Left ventricle myocardium superior (tissue), 1 donor: Measurements from ENCODE around the gene DOK5. TPM values are rescaled to one million over a fixed set of nuclear protein-coding genes. Genes with fewer than 3 reads are reported as not detected.

ENCODE experiments used
- ATAC-seq: fragments of 200-7000 bp; cut with Tn5 transposase; one replicate; pipeline ENCODE4 v1.9.1; 2020; ENCODE audit warnings: mild to moderate bottlenecking, moderate library complexity
- DNase-seq: peaks from one replicate; pipeline ENCODE4 v3.0.0-alpha.2; 2020
- intact Hi-C: fragments of 100-400 bp; cut with micrococcal nuclease; formaldehyde crosslinking; loops from one replicate; pipeline ENCODE4 v1.11.0; 2022
- total RNA-seq: library from RNA; stranded (reverse); fragmentation: NEBNext Ultra II Directional; extraction: Animal tissue kit (Norgen Biotek cat#: 25700); gene quantifications from one replicate; pipeline ENCODE4 v1.2.1, GENCODE V29; 2021
- donor health status: DM: no; HTN: yes; CAD: no; lungs with severe emphysema.

The DOK5 gene
- total RNA-seq, 1 donor from 2014 or later, result 1.8 TPM

DNA sequence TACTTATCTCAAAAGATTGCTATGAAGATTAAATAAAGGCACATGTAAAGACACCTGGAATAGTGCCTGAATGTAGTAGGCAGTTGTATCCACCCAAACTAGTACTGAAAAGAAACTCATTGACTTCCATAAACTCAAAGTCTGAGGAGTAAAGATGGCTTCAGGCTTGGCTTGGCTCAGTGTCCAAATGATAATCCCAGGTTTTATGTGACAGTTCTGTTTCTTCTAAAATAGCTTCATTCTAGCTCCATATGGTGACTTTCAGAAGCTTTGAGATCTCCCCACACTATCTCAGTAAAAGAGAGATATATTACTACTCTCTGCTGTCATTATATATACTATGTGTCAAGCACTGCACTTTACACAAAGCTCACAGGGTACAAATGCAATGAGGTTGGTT lies 121.3 kb downstream of the DOK5 start:
- no peak for ATAC-seq
- DNase-seq, result no peak
- intact Hi-C loops, result no loop called here

DNA sequence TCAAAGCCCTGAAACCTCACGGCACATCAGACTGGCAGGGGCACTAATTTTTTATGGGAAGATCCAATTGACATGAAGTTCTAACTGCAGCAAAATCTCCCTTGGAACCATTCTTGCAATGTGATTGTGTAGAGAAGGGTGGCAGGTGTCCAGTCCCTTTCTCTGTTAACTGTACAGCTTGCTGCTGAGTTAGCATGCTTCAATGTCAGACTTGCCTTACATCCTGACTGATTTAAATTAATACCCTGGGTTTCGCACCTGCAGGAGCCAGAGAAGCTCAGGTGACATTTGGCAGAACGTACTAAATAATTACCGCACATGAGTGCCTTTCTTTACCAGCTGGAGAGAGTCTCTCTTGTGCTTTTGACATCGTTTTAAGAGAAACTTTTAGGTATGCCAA lies 123.0 kb downstream of the DOK5 start:
- DNase-seq, result no peak
- intact Hi-C loops, result no loop called here
- ATAC-seq, result no peak

DNA sequence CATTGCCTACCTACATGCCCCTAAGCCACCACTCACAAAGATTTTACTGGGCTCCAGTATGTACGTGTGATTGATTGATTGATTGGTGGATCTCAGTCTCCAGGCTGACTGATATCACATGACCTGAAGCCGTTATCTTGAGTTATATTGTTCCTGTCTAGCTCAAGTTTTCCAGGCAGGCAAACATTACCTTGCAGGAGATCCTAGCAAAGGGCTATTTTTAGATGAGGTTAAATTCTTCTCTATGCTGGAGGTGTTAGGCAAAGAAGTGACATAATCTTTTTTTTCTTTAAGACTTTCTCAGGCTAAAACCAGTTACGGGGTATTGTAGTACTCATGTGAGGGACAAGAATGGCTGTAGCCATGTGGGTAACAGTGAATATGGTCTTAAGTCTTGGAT lies 125.2 kb downstream of the DOK5 start:
- ATAC-seq (no peak), DNase-seq (no peak)
- intact Hi-C loops, result no loop called here

DNA sequence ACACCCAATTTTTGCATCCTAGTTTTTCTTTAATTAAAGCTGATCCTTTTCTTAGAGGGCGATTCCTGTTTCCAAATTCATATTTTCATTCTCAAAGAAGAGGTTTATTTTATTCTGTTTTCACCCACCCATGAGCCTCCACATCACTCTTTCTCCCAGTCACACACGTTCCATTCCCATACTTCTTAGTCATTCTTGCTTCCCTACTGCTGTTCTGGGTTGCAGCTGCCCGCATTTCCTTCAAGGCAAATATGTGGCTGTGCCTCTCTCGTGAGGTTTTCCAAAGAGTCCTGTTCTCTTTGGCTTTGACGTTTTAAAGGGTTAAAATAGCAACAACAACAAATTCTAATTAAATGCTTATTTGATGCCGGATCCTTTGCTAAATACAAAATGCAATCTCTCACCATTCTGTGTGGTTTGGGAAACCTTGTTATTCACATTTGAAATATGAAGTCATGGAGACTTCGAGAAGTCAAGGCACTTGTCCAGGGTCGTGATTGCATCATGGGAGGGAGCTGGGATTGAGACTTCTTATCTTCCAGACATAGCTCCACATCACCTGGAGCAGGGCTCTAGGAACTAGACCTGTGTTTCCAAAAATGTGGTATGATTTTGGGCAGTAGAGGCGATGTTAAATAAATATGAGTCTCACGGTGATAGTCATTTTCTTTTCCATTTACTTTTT lies 126.6 kb downstream of the DOK5 start:
- DNase-seq, result no peak
- intact Hi-C loops, result no loop called here
- ATAC-seq, result no peak

DNA sequence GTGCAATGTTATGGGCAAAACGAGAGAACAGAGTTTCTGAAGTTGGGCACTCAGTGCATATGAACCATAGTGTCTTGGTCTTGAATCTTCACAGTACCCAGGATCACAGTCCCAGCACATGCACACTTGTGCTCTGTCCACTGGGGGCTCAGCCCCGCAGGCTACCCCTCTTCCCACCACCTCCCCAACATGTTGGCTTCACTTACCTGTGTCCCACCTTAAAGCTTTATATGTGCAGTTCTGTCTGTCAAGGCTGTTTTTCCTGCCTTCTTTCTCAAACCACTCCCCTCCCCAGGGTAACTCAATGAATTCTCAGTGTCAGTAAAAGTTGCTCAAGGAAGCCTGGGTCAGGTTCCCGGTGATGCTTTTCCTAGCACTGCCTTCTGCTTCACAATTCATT lies 129.9 kb downstream of the DOK5 start:
- DNase-seq (no peak), ATAC-seq (no peak)
- intact Hi-C loops, result no loop called here

DNA sequence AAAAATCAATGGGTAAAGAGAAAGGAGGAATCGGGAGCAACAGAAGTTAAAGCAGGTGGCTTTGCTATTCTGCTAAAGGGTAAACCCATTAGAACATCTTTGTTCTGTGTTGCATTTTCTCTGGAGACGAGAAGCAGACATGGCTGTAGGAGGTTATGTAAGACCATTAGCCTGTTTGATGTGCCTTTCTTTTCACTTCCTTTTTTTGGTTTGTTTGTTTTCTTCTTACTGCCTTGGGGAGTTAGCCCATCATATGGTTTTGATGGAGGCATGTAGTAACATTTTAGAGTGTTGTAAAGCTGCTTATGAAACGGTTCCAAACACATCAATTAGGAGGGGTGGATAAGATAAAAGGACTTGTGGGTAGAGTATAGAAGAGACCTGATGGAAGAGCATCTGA lies 131.0 kb downstream of the DOK5 start:
- no peak for ATAC-seq
- intact Hi-C loops, result no loop called here
- DNase-seq, result no peak

DNA sequence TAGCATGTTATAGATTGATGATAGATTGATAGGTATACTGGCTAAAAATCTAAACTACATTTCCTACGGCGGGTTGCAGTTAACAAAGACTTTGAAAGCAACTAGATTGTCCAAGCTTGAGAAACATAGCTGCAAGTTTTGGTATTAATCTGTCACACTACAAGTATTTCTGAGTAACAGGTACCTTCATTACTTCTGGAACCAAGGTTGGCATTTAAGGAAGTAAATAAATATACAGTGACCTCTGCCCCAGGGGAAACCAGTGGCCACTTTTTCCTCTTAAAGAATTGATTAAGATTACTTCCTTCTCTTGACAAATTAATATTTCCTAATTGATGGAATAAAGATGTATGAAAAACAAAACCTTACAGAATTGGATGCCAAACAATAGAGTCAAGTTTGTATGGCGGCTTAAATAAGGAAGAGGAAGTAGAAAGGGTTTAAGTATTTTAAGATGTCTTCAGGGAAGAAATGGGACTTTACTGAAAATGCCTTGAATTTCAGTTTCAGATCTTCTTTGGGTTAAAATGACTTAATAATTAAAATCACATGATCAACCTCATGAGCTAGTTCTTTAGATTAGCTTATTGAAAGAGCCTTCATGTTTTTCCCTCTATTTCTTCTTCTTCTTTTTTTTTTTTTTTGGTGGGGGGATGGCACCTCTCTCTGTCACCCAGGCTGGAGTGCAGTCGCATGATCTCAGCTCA lies 132.8 kb downstream of the DOK5 start:
- no peak for DNase-seq
- intact Hi-C loops, result no loop called here
- ATAC-seq, result no peak

DNA sequence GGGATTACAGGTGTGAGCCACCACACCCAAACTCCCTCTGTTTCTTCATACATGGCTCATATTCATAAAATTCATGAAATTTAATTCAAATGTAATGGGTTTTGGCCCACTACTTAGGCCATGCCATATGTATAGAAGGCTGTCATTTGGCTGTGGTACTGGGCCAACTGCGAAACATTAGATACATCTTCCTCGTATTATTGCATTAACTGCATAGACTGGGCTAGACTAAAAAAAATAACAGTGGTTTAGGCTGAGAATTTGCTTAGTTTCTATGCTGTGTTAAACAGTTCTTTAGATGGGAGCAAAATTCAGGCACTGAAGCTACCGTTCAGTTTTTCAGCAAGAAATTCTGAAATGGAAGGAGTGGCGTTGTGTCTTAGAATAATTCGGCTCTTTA lies 133.6 kb downstream of the DOK5 start:
- no peak for ATAC-seq
- no peak for DNase-seq
- intact Hi-C loops, result no loop called here

DNA sequence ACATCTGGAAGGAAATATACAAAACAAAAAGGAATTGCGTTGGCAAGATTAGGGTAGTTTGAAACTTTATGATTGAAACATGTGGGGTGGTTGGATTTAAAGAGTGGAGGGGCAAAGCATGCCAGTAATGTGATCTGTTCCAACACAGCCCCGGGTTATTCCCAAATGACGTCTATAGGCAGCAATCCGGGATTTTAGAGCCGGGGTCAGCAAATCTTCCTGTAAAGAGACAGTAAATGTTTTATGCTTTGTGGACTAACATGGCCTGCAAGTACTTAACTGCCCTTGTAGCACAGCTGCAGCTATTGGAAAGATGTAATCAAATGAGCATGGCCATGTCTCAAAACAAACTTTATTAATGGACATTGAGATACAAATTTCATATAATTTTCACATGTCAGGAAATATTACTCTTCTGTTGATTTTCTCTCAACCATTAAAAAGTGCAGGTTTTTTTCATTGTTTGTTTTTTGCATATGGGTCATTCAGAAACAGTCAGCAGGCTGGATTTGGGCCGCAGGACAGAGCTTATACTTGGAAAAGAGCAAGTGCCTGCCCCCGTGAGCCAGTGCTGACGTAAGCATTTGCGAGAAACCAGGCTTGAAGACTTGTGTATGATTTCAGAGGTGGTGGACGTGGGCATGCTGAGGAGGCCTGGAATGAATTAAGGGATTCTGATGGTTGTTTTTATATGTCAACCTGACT lies 136.5 kb downstream of the DOK5 start:
- no peak for ATAC-seq
- no peak for DNase-seq
- intact Hi-C loops, result no loop called here

DNA sequence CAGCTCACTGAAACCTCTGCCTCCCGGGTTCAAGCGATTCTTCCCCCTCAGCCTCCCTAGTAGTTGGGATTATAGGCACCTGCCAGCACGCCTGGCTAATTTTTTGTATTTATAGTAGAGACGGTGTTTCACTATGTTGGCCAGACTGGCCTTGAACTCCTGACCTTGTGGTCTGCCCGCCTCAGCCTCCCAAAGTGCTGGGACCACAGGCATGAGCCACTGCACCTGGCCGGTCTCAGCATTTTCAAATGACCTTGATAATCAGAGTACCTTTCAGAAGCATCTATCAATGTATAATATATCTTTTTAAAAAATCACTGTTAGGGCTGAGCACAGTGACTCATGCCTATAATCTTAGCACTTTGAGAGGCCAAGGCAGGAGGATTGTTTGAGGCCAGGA lies 143.0 kb downstream of the DOK5 start:
- intact Hi-C loops, result no loop called here
- ATAC-seq (no peak), DNase-seq (no peak)

DNA sequence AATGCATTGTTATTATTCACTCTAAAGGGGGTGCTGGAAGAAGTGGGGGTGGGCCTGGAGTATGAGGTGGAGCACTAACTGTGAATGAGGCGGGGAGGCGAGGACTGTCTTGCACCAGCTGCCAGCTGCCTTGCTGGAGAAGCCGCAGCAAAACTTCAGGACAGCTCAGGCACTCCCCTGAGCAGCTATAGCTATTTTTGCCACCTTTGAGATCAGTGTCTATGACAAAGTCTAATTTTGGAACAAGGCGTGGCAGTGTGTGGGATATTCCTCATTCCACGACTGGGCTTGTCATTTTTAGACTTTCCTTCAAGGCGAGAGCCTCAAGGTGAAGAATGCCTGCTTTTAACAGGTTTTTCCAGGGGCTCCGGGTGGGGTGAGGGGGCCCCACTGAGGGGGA lies 143.8 kb downstream of the DOK5 start:
- peak; percentile 92 for ATAC-seq
- DNase-seq, result no peak
- intact Hi-C loops, result no loop called here

DNA sequence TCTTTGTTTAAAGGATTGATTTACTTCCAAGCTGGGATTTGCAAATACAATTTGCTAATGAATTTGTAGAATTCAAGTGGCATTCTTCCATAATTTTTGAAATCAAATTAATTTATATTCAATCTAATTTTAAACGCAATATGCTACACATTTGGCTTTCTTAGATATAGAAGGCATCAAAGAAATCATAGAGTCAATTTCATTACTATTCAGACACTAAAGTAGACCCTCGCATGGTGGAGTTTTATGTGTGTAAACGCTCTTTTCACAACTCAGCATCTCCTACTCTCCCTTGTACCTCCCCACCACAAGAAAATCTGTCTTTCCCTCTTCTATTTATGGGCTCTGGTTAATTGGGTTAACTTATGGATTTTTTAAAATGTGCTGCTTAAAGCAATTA lies 144.3 kb downstream of the DOK5 start:
- DNase-seq, result no peak
- intact Hi-C loops, result no loop called here
- ATAC-seq, result no peak

DNA sequence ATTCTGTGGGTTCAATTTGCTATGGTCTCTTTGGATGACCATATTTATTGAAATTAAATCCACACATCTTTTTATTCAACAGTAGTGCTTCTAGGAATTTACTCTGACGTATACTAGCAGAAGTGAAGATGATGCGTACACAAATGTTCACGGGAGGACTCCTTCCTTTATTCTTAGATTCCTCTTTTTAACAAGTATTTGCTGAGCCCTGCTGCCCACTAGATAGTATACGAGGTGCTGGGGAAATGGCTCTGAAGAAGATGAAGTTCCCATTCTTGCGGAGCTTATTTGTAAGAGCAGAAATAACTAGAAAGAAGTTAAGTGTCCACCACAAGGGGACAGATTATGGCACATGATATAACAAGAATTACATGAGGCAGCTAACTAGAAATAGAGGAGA lies 145.2 kb downstream of the DOK5 start:
- DNase-seq (no peak), ATAC-seq (no peak)
- intact Hi-C loops, result no loop called here

DNA sequence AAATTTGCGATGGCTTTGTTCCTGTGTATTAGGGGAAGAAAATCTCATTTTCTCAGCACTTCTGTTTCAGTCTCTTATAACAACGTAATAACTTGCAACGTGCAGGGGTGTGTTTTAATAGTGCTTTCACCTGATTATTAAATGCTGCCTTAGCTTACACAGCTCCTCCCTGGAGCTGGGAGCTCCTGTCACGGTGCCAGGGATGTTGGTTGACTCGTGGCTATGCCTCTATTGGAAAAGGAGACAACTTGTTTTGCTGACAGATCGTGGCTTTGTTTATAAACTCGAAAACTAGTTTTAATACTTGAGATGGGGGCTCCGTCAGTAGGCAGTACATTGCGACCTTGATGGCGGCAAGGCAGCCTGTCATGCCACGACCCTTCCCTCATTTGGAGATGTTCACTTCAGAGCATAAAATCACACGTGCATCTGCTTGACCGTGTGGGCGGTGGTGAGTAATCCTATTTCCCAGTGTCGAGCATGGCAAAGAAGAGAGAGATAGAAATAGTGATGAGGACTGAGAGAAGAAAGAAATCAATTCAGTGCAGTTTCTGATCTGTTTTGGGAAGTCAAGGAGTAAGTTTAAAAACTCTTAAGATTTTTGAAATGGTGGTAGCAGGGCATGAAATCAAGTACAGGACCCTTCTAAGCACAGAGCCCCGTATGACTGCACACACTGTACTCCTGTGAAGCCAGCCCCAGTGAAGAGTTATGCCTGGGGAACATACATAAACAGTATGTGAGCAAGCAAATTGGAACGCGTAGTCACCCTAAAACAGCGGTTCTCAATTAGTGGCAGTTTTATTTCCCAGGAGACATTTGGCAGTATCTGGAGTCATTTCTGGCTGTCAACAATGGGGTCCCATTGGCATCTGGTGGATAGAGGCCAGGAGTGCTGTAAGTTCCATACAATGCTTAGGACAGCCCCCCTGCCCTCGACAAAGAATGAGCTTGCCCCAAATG lies 147.2 kb downstream of the DOK5 start:
- intact Hi-C loops, result no loop called here
- DNase-seq (peak; percentile 40), ATAC-seq (no peak)

DNA sequence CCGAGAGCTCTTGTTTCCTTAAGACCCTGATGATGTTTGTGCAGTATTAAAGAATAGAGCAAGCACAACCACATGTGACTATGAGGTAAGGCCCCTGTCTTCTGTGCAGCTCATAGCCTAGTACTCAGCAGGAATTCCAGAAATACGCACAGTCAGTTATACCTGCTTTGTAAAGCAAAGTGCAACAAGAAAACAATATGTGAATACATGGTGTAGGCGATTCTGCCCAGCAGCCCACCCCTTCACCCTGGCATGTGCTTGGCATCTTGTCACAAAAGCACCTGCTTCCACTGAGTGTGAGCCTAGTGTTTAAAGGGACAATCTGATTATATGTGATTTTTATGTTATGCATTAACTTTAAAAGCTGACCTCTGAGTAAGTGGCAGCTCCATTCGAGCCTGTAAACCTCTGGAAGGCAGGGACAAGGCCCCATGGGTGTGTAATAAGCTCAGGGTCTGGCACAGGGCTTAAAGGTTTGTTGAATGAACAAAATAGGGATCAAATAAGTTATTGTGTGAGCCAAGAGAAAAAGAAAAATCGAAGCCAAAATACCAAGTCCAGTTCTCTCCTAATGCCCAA lies 148.7 kb downstream of the DOK5 start:
- ATAC-seq (peak; percentile 23), DNase-seq (no peak)
- intact Hi-C loops, result no loop called here

DNA sequence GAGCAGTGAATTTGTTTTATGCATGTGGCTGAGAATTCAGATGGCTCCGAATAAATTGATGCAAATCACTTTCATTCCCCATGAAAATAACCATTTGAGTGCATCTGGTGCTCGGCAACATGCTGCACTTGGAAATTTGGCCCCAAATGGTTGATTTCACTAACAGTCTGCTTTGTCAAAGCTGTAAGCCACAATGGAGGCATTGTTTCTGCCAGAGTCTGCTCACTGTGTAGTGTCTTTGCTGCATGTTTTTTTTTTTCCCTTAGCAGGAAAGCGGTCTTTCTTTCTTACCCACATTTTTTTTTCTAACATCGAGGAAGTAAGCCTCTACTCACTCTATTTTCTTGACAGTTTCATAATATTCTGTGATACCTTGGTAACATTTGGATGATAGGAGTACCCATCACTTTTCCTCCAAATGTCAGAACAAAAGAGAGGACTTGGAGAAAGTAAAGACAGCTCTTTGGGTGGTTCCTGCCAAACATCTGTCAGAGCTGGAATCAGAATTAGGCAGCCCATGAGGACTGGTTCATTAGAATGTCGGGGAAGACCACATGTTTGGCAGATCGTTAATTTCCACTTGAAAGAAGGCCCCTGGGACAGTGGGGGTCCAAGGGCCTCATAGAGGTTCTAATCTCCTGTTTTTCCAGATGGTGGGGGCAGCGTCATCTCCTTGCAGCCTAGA lies 149.5 kb downstream of the DOK5 start:
- DNase-seq (peak; percentile 29), ATAC-seq (peak; percentile 84)
- intact Hi-C loops, result no loop called here

DNA sequence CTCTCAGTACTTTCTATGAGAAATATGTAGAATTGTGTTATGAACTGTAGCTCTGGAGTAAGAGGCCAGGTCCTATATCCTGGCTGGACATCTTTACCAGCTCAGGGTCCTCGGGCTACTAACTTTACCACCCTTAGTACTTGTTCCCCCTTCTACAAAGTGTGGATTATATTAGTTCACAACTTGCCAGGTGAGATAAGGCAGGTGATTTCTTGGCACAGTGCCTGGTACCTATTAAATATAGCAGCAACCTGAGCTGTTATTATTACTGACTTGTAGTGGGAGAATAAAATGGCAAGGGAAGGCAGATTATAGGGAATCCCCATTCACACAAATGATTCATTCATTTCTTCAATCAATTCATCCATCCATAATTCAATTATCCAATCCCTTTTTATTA lies 150.1 kb downstream of the DOK5 start:
- ATAC-seq (no peak), DNase-seq (no peak)
- intact Hi-C loops, result no loop called here

DNA sequence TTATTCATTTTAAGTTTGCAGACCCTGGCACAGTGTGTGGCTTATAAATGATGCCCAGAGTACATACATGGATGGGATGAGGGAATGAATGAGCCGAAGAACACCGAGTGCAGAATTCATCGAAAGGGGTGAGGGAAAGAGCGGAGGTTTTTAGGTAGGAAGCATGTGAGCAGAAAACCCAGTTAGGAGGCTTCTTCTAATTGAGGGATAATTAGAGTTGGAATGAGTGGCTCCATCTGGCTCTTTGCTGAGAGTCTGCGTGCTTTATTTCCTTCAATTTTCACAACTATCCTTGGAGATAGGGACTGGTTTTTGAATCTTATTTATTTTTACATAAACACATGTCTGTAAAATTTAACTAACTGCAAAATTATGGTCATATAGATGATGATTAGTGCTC lies 150.7 kb downstream of the DOK5 start:
- no peak for DNase-seq
- intact Hi-C loops, result no loop called here
- ATAC-seq, result no peak

DNA sequence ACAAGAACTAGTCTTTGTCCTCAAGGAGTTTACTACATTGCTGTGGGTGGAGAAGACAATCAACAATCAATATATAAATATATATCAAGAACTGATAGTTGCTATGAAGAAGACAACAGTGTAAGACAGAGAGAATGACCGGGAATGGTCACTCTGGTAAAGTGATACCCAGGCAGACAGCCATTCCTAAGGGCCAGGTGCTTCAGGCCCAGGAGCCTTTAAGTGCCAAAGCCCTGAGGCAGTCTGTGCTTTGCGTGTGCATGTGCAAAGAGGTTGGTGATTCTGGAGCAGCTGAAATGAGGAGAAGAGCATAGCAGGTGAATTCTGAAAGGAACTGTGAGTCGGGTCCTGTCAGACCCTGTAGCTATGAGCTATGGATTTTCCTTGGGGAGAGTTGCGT lies 154.2 kb downstream of the DOK5 start:
- no peak for DNase-seq
- no peak for ATAC-seq
- intact Hi-C loops, result no loop called here
